Hepatocyte (in vitro differentiated cells): ENCODE data around the gene CD44. TPM values are rescaled to one million over a fixed set of nuclear protein-coding genes. Genes with fewer than 3 reads are reported as not detected.

ENCODE experiments used
- DNase-seq: peaks from one replicate; pipeline ENCODE4 v3.0.0-alpha.2; 2016; ENCODE audit warnings: low spot score
- H2AFZ ChIP-seq: fragments of 200-600 bp; sonication (generic); 2 replicates; pipeline ENCODE4 v1.6.0; 2016; ENCODE audit warnings: antibody characterized with exemption, mild to moderate bottlenecking
- H3K27ac ChIP-seq: fragments of 200-600 bp; sonication (generic); 2 replicates; pipeline ENCODE4 v1.5.1; 2016; ENCODE audit warnings: mild to moderate bottlenecking
- H3K27me3 ChIP-seq: fragments of 200-600 bp; sonication (generic); 2 replicates; pipeline ENCODE4 v1.6.1; 2016
- H3K36me3 ChIP-seq: fragments of 200-600 bp; sonication (generic); replicated peaks from 2 replicates; pipeline ENCODE4 v1.5.1; 2016; ENCODE audit warnings: low read depth; ENCODE audit not compliant: insufficient read depth
- H3K4me1 ChIP-seq: fragments of 200-600 bp; sonication (generic); 2 replicates; pipeline ENCODE4 v1.5.1; 2016; ENCODE audit warnings: mild to moderate bottlenecking, moderate library complexity; ENCODE audit not compliant: insufficient read depth
- H3K4me2 ChIP-seq: fragments of 200-600 bp; sonication (generic); 2 replicates; pipeline ENCODE4 v1.6.0; 2016
- H3K4me3 ChIP-seq: fragments of 200-600 bp; sonication (generic); 2 replicates; pipeline ENCODE4 v1.5.1; 2016; ENCODE audit warnings: mild to moderate bottlenecking
- H3K79me2 ChIP-seq: fragments of 200-600 bp; sonication (generic); 2 replicates; pipeline ENCODE4 v1.6.0; 2017; ENCODE audit warnings: mild to moderate bottlenecking
- H3K9me2 ChIP-seq: fragments of 200-600 bp; sonication (generic); replicated peaks from 2 replicates; pipeline ENCODE4 v1.6.0; 2017; ENCODE audit warnings: mild to moderate bottlenecking; ENCODE audit not compliant: insufficient read depth
- H3K9me3 ChIP-seq: fragments of 200-600 bp; sonication (generic); 2 replicates; pipeline ENCODE4 v1.5.1; 2016; ENCODE audit warnings: low read depth, mild to moderate bottlenecking
- H4K20me1 ChIP-seq: fragments of 200-600 bp; sonication (generic); 2 replicates; pipeline ENCODE4 v1.6.0; 2016; ENCODE audit warnings: mild to moderate bottlenecking; ENCODE audit not compliant: insufficient read depth, poor library complexity, severe bottlenecking
- CTCF ChIP-seq: fragments of 200-600 bp; sonication (generic); IDR thresholded peaks from 2 replicates; pipeline ENCODE4 v1.5.1; 2016; ENCODE audit warnings: antibody characterized with exemption, mild to moderate bottlenecking; ENCODE audit not compliant: poor library complexity
- EZH2 ChIP-seq: fragments of 200-600 bp; sonication (generic); IDR thresholded peaks from 2 replicates; pipeline ENCODE4 v1.6.1; 2016; ENCODE audit warnings: antibody characterized with exemption, mild to moderate bottlenecking, borderline replicate concordance
- EZH2phosphoT487 ChIP-seq: fragments of 200-600 bp; sonication (generic); IDR thresholded peaks from one replicate; pipeline ENCODE4 v1.6.1; 2018; ENCODE audit warnings: antibody characterized with exemption, mild to moderate bottlenecking, low read depth, moderate library complexity; ENCODE audit not compliant: unreplicated experiment, severe bottlenecking
- WGBS: methylation state at CpG from one replicate; pipeline ENCODE4 v1.1.6; 2016; ENCODE audit warnings: low lambda C conversion rate; ENCODE audit errors: missing lambda C conversion rate; 5-methylcytosine and 5-hydroxymethylcytosine counted together
- polyA plus RNA-seq: library from polyadenylated mRNA; unstranded; fragments of >200 nt; fragmentation: Nextera tagmentation; extraction: Ambion mirVana; gene quantifications from 2 replicates; pipeline ENCODE4 v1.2.1, GENCODE V29; 2016
- total RNA-seq: library from RNA; depleted of rRNA; stranded (reverse); fragments of >200 nt; gene quantifications from 2 replicates; pipeline ENCODE4 v1.2.3, GENCODE V29; 2014

CD44 gene
- total and polyA plus RNA-seq, 2 experiments from 2014 or later: 17.5 to 29.5 TPM

DNA sequence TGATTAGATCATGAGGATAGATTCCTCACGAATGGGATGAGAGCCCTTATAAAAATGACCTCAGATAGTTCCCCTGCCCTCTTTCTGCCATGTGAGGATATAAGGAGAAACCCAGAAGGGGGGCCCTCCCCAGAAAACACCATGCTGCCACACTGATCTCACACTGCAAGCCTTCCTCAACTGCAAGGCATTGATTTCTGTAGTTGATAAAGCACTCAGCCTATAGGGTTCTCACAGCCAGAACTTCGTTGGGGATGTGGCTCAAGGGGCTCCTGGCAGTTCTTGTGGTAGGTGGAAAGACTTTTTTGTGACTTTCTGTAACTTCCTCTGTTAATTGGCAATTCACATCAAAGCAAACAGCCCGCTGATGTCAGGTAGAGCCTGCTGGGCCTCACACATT is 108.9 kb downstream of the CD44 start:
- H2AFZ ChIP-seq: no peak overlapping the region
- 75% methylated on average over 3 of the region's 3 CpGs for WGBS
- no peaks in the 10 kb centered on the region for H3K4me1 ChIP-seq
- H3K79me2 ChIP-seq: no peaks in the 10 kb centered on the region
- no peak overlapping the region for H3K27ac ChIP-seq
- DNase-seq: no peak
- H3K36me3 ChIP-seq: no peaks in the 10 kb centered on the region
- no peak for TF ChIP-seq CTCF
- no peak for TF ChIP-seq EZH2
- TF ChIP-seq EZH2phosphoT487: no peak
- H3K4me2 ChIP-seq: no peak overlapping the region
- no peaks in the 10 kb centered on the region for H4K20me1 ChIP-seq
- H3K9me3 ChIP-seq: no peaks in the 10 kb centered on the region
- H3K9me2 ChIP-seq: no peaks in the 10 kb centered on the region
- H3K4me3 ChIP-seq: no peak overlapping the region
- no peaks in the 10 kb centered on the region for H3K27me3 ChIP-seq

DNA sequence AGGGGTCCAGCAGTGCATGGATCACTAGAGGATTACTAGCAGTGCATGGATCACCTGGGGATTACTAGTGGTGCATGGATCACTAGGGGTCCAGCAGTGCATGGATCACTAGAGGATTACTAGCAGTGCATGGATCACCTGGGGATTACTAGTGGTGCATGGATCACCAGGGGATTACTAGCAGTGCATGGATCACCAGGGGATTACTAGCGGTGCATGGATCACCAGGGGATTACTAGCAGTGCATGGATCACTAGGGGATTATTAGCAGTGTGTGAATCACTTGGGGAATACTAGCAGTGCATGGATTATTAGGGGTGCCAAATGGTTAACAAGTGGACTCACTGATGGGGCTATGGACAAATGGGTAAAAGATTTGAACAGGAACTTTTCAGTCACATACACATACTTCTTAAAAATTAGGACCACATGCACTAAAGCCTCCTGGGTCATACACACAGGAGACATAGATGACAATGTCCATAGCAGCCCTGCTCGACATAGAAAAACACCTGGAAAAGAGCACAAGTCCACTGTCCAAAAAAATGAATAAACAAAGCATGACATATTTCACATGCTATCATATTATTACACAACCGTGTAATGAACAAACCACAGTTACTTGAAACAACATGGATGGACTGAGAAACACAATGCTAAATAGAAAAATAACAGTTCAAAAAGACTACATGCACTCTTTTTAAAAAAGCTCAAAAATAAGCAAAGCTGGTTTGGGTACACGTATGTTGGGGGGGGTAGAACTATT is 109.8 kb downstream of the CD44 start:
- H3K4me3 ChIP-seq: no peak overlapping the region
- H3K27me3 ChIP-seq: no peaks in the 10 kb centered on the region
- no peaks in the 10 kb centered on the region for H3K79me2 ChIP-seq
- 80% methylated on average over 4 of the region's 4 CpGs for WGBS
- H3K4me1 ChIP-seq: no peaks in the 10 kb centered on the region
- DNase-seq: no peak
- H4K20me1 ChIP-seq: no peaks in the 10 kb centered on the region
- no peak overlapping the region for H3K27ac ChIP-seq
- no peaks in the 10 kb centered on the region for H3K36me3 ChIP-seq
- no peaks in the 10 kb centered on the region for H3K9me3 ChIP-seq
- no peak overlapping the region for H2AFZ ChIP-seq
- no peak overlapping the region for H3K4me2 ChIP-seq
- TF ChIP-seq EZH2 (no peak), CTCF (no peak), EZH2phosphoT487 (no peak)
- H3K9me2 ChIP-seq: no peaks in the 10 kb centered on the region

DNA sequence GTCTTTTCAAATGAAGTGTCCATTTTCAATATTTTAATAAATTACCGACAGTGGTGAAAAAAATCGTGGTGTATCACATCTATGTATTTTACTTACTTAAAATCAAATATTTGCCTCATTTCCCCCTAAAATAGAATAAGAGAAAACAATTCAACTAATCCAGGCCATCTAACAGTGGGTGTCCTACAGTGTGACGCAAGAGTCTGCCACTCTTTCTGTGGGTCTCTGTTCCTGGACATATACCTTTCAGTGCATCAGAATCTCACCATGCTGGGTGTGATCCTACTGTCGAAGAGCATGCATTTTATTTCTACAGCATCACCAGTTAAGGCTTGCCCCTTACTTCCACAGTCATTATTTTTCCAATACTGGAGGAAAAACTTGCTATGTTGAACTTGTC is 111.2 kb downstream of the CD44 start:
- H3K4me1 ChIP-seq: no peaks in the 10 kb centered on the region
- no peaks in the 10 kb centered on the region for H3K36me3 ChIP-seq
- H3K79me2 ChIP-seq: no peaks in the 10 kb centered on the region
- no peak overlapping the region for H3K4me2 ChIP-seq
- no peak overlapping the region for H3K27ac ChIP-seq
- no peaks in the 10 kb centered on the region for H3K27me3 ChIP-seq
- H4K20me1 ChIP-seq: no peaks in the 10 kb centered on the region
- no peak for TF ChIP-seq EZH2phosphoT487
- TF ChIP-seq EZH2: no peak
- TF ChIP-seq CTCF: no peak
- no peak for DNase-seq
- no peaks in the 10 kb centered on the region for H3K9me3 ChIP-seq
- H3K9me2 ChIP-seq: no peaks in the 10 kb centered on the region
- 96% methylated on average over 4 of the region's 4 CpGs for WGBS
- H2AFZ ChIP-seq: no peak overlapping the region
- no peak overlapping the region for H3K4me3 ChIP-seq
